ENCODE measurements around the gene AKAP10. TPM values are rescaled to one million over a fixed set of nuclear protein-coding genes. Genes with fewer than 3 reads are reported as not detected.

Gene AKAP10
- total and polyA plus RNA-seq, 2 of the 4 experiments (the other 2 are of a cell fraction): 12.7 to 18.6 TPM

DNA sequence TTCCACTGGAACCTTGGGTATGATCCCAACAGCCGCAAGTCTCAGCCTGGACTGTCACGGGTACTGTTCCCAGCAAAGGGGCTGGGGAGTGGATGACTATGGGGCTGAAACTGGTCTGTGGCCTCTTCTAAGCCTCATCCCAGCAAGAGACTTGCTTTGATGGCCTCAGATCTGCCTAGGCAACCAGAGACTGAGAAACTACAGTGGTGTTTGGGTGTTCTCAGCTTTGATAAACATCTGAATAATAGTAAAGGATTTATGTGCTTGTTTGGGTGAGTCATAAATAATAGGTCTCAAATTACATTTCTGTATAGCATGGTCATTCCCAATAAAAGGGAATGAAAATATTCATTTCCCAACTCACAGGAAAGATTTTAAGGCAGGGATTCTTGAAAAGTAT lies 79.7 kb downstream of the AKAP10 start:
- Histone ChIP-seq H2BK120ac (ENCODE audit: low read depth, low read length) (peak overlapping the region; percentile 43; the same call in 1 of the 2 replicates), H3K56ac (ENCODE audit: extremely low read depth, insufficient read depth, low read length) (no peak overlapping the region), H3K4ac (ENCODE audit: low read depth, low read length) (peak overlapping the region; percentile 34), H3K4me1 (ENCODE audit: control insufficient read depth, insufficient read depth, low read length) (peaks cover 19% of the 10 kb centered on the region), H3K4me2 (ENCODE audit: low read depth, low read length) (peak overlapping the region; percentile 49), H3K79me1 (ENCODE audit: low read depth in 1 of 2, low read length in 2 of 2) (peaks cover 3 to 15% of the 10 kb centered on the region in 2 experiments; a peak in 2 of 4 replicates), H2BK20ac (ENCODE audit: low read depth, low read length) (peak overlapping the region; percentile 55), H4K8ac (ENCODE audit: low read depth in 2 of 2, low read length in 2 of 2) (peak overlapping the region in 1 of 2 experiments; percentile 55; a peak in 2 of 4 replicates), H4K91ac (ENCODE audit: insufficient read depth, low read depth, low read length) (peak overlapping the region; percentile 61), H2AK5ac (ENCODE audit: low read depth, low read length) (peak overlapping the region; percentile 37; the same call in 1 of the 2 replicates), H3K27ac (ENCODE audit: insufficient read depth, low read length) (peak overlapping the region; percentile 91), H3K9me3 (ENCODE audit: control insufficient read depth, insufficient read depth, low read length) (no peaks in the 10 kb centered on the region), H3K9me1 (ENCODE audit: insufficient read depth, low read length) (peaks cover 16% of the 10 kb centered on the region), H3K14ac (replicated peaks; ENCODE audit: low read depth, low read length) (peak overlapping the region; percentile 36; the same call in 1 of the 2 replicates), H3K36me3 (ENCODE audit: control insufficient read depth, insufficient read depth, low read length) (peaks cover 4% of the 10 kb centered on the region; the same call in 1 of the 2 replicates), H3K4me3 (ENCODE audit: insufficient read depth, low read depth, low read length) (no peak overlapping the region), H2BK5ac (ENCODE audit: low read depth, low read length, poor library complexity, severe bottlenecking) (peak overlapping the region; percentile 87), H2AFZ (replicated peaks; ENCODE audit: low read length, poor library complexity) (no peak overlapping the region), H2BK15ac (ENCODE audit: low read depth, low read length) (no peak overlapping the region), H3K18ac (ENCODE audit: low read depth, low read length) (peak overlapping the region; percentile 40), H4K5ac (ENCODE audit: low read depth, low read length) (peak overlapping the region; percentile 31), H3K27me3 (ENCODE audit: control insufficient read depth, insufficient read depth, low read length) (no peaks in the 10 kb centered on the region), H3K9ac (ENCODE audit: low read depth, low read length) (no peak overlapping the region), H2AK9ac (replicated peaks; ENCODE audit: low read depth, low read length, poor library complexity) (no peak overlapping the region), H4K20me1 (ENCODE audit: insufficient read depth, low read length) (peaks cover 5% of the 10 kb centered on the region; the same call in 1 of the 2 replicates), H3K23ac (ENCODE audit: low read depth, low read length) (no peak overlapping the region; the same call in 1 of the 2 replicates)
- dilution Hi-C loops (cut with HindIII; ENCODE audit: low sequenced_read_pairs, unreplicated experiment) (no loop called here), intact Hi-C loops (cut with micrococcal nuclease) (no loop called here), in situ Hi-C loops (cut with MboI; ENCODE audit: low sequenced_read_pairs) (no loop called here)
- CTCF ChIA-PET: no interaction called here
- no TSS peak for BruUV-seq (replicated peaks)
- WGBS, 2 experiments (ENCODE audit: extremely low coverage in 2 of 2, insufficient read length in 1 of 2): no CpG with 5 or more reads among the region's 2 CpGs
- DNase-seq (peak; percentile 90), ATAC-seq (ENCODE audit: low read depth) (peak; percentile 89)
- TF ChIP-seq MXI1 (IDR thresholded peaks at IDR 0.05; ENCODE audit: borderline replicate concordance, low read depth, low read length): no peak
- peak; percentile 9; the same call in 1 of the 2 replicates for TF ChIP-seq BHLHE40 (IDR thresholded peaks at IDR 0.05; ENCODE audit: low read depth, low read length)
- TF ChIP-seq CEBPB (IDR thresholded peaks at IDR 0.05; ENCODE audit: low read depth, low read length): 0 out of 2 replicates have a peak, but pooled peaks have one; percentile 17
- peak; percentile 95 for TF ChIP-seq FOS (IDR thresholded peaks at IDR 0.05; ENCODE audit: low read depth, low read length)
- POLR2A ChIA-PET (ENCODE audit: unreplicated experiment): no interaction called here
